ENCODE data around the gene GPSM3. TPM values are rescaled to one million over a fixed set of nuclear protein-coding genes. Genes with fewer than 3 reads are reported as not detected.

Gene GPSM3
- total and polyA plus RNA-seq, 11 donors, result 1.6 to 41.0 (median 3.8) TPM

DNA sequence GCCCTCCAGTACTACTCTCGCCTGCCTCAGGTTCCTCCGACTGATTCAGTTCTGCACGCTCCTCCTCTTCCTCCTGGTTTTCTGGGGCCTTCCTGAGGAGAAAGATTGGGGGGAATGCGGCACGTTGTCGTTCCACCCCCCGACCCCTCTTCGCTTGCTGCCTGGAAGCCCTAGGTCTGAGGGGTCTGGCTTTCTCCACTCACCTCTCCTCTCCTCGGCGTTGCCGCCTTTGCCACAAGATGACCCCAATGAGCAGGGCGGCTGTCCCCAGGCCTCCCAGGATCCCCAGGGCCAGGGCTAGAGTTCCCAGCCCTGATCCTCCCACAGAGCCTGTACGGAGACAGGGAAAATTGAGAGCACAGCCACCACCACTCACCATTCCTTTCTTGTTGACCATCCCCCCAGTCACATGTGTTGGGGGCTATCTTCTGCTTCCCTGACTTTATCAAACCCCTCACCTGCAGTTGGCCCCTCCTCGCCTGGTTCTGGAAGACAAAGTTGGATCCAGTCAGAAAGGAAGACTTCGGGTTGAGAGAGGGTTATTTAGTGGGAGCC lies 11.2 kb downstream of the GPSM3 start:
- TF ChIP-seq CTCF (IDR thresholded peaks at IDR 0.05) (no peak), POLR2A (IDR thresholded peaks at IDR 0.05) (no peak)
- no peak for ATAC-seq
- Histone ChIP-seq H3K27ac (peak overlapping the region in 6 of 12 donors; percentile 8 to 100 (median 62)), H3K27me3 (no peaks in the 10 kb centered on the region), H3K36me3 (peaks cover 0 to 47% (median 36%) of the 10 kb centered on the region in 9 donors), H3K4me1 (peaks cover 11 to 72% (median 58%) of the 10 kb centered on the region in 12 donors), H3K9me3 (no peaks in the 10 kb centered on the region), H3K4me3 (no peak overlapping the region)
- no peak for DNase-seq
- intact Hi-C loops (cut with DNase I), result no loop called here
- 85 to 90% (median 88%) methylated on average over 15 of the region's 15 CpGs for WGBS, 4 donors

GRCh38 chr6:32179766-32180405 lies 12.6 kb downstream of the GPSM3 start:
- H3K36me3 ChIP-seq, result peaks cover 0 to 44% (median 33%) of the 10 kb centered on the region in 9 donors
- ATAC-seq (no peak), DNase-seq (no peak)
- 53 to 61% (median 60%) methylated on average over 10 of the region's 10 CpGs for WGBS, 4 donors
- H3K27me3 ChIP-seq, result no peaks in the 10 kb centered on the region
- peak overlapping the region in 5 of 12 donors; percentile 80 to 96 (median 88) for H3K4me3 ChIP-seq
- peak overlapping the region in 9 of 12 donors; percentile 87 to 100 (median 97) for H3K27ac ChIP-seq
- TF ChIP-seq POLR2A (IDR thresholded peaks at IDR 0.05) (no peak), CTCF (IDR thresholded peaks at IDR 0.05) (no peak)
- H3K4me1 ChIP-seq, result peaks cover 15 to 74% (median 60%) of the 10 kb centered on the region in 12 donors
- intact Hi-C loops (cut with DNase I), result loop anchor here in 4 of 10 donors (5.0 to 10.0 kb wide), 3 partner anchors 48 to 515 kb away; partner anchors contain the start of genes C6orf47 (in 2 of the 4), CSNK2B (in 2 of the 4), GPANK1 (in 2 of the 4) and LY6G5B (in 2 of the 4)
- no peaks in the 10 kb centered on the region for H3K9me3 ChIP-seq

DNA sequence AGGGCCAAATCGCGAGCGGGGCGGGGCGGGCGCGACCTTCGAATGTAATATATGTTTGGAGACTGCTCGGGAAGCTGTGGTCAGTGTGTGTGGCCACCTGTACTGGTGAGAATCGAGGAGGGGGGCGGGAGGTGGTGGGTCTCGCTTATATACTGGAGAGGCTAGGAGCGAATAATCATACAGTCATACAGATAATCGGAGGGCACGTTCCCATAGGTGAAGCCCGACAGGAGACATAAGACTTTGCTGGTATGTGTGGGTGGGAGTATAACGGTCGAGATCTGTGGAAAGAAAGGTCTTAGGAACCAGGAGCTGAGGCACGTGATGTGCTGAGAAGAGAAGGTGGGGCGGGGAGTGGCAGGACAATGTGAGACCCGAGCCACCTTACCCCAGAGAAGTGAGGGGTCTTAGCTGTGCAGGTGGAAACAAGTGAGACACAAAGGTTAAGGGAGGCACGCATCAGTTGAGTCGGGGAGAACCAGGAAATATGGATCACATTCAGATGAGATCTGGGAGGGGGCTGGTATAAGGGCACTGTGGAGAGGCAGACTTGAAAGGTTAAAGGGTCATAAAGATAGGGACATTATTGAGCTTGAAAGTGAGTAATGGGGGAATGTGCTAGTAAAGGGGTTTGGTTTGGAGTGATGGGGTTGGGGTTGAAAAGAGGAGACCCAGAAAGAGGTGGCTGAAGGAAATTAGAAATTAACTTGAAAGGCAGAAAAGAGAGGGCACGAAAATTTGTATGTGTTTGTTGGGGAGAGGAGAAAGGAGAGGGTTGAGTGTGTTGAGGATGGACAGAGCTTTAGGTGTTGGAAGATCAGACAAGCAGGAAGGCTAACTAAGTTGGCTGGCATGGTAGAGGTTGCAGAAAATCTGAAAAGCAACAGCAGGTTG lies 13.6 kb downstream of the GPSM3 start:
- intact Hi-C loops (cut with DNase I), result loop anchor here in 5 of 10 donors (1.0 to 10.0 kb wide), 4 partner anchors 17 to 514 kb away; partner anchors contain the start of genes C6orf47 (in 2 of the 5), CSNK2B (in 2 of the 5), GPANK1 (in 2 of the 5) and LY6G5B (in 2 of the 5)
- H3K4me1 ChIP-seq, result peaks cover 11 to 75% (median 57%) of the 10 kb centered on the region in 12 donors
- no peak for TF ChIP-seq POLR2A (IDR thresholded peaks at IDR 0.05)
- no peak for TF ChIP-seq CTCF (IDR thresholded peaks at IDR 0.05)
- H3K27ac ChIP-seq, result peak overlapping the region; percentile 87 to 100 (median 97)
- ATAC-seq (no peak), DNase-seq (peak in 1 of 5 donors; percentile 28)
- peaks cover 0 to 44% (median 32%) of the 10 kb centered on the region in 9 donors for H3K36me3 ChIP-seq
- no peaks in the 10 kb centered on the region for H3K9me3 ChIP-seq
- H3K27me3 ChIP-seq, result no peaks in the 10 kb centered on the region
- WGBS, 4 donors, result 2 to 4% (median 4%) methylated on average over 21 to 24 of the region's 24 CpGs
- peak overlapping the region; percentile 47 to 99 (median 87) for H3K4me3 ChIP-seq
